Osteocyte (in vitro differentiated cells): ENCODE results near the gene CREB3L2. TPM values are rescaled to one million over a fixed set of nuclear protein-coding genes. Genes with fewer than 3 reads are reported as not detected.
A peak's percentile ranks its signal among the peaks of the same experiment; 100 is the strongest.

Experiments used
- DNase-seq: peaks from one replicate; pipeline ENCODE4 v3.0.0; 2021; ENCODE audit warnings: mixed read lengths; ENCODE audit not compliant: unreplicated experiment; ENCODE audit errors: extremely low spot score
- H3K27ac Mint-ChIP-seq: one replicate; pipeline ENCODE4 v1.8.0; 2021; ENCODE audit warnings: mild to moderate bottlenecking, mixed read lengths; ENCODE audit not compliant: unreplicated experiment
- H3K27me3 Mint-ChIP-seq: one replicate; pipeline ENCODE4 v1.8.0; 2021; ENCODE audit warnings: mixed read lengths; ENCODE audit not compliant: unreplicated experiment
- H3K36me3 Mint-ChIP-seq: one replicate; pipeline ENCODE4 v1.8.0; 2021; ENCODE audit warnings: mixed read lengths; ENCODE audit not compliant: unreplicated experiment
- H3K4me1 Mint-ChIP-seq: one replicate; pipeline ENCODE4 v1.8.0; 2021; ENCODE audit warnings: mixed read lengths; ENCODE audit not compliant: unreplicated experiment
- H3K4me3 Mint-ChIP-seq: one replicate; pipeline ENCODE4 v1.8.0; 2021; ENCODE audit warnings: mild to moderate bottlenecking, moderate library complexity, mixed read lengths; ENCODE audit not compliant: unreplicated experiment
- H3K9me3 Mint-ChIP-seq: one replicate; pipeline ENCODE4 v1.8.0; 2021; ENCODE audit warnings: mixed read lengths; ENCODE audit not compliant: unreplicated experiment
- total RNA-seq: library from RNA; stranded (reverse); gene quantifications from 2 replicates; pipeline ENCODE4 v1.2.1, GENCODE V29; 2021
- TF ChIP-seq, protein P1 (sequence below): fragments of 200-600 bp; sonication (generic); IDR thresholded peaks from 2 replicates; pipeline ENCODE4 v1.5.0; 2021; ENCODE audit warnings: antibody characterized with exemption, mild to moderate bottlenecking, moderate library complexity

CREB3L2 gene
- total RNA-seq, 1 donor from 2014 or later, result 144 TPM

DNA sequence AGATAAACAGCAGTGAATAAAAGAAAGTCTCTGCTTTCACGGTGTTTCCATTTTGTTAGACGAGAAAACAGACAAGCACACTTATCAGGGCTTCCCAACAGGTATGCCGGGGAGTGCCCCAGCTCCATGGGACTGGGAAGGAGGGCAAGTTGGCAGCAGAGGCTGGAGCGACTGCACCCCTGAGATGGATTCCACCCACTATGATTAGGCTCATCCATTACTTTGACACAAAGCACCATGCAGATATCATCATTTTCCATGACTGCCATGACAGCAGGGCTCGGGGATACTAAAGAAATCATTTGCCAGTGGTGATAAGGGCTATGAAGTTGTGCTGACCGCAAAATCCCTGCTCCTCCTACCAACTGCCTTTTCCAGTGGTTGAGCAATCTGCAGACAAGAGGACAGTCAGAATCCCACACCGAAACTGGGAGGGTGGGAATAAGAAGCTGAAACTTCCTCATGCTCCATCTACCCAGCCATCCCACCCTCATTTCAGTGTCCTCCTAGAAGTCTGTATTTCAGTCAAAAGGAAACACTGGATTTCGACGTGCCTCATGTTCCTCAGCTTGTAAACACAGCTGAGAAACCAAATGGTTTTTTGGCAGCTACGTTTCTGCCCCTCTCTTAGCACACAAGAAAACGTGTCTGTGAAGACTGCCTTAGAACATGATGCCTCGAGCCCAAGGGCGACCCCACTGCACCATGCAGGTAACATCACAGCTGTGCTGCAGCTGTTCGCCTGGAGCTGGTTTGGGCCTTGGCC is 15.5 kb downstream of the CREB3L2 start:
- no peak for DNase-seq
- Mint-ChIP-seq H3K4me1 (peaks cover 22% of the 10 kb centered on the region), H3K4me3 (no peak overlapping the region), H3K36me3 (peaks cover 16% of the 10 kb centered on the region), H3K27me3 (no peaks in the 10 kb centered on the region), H3K9me3 (peaks cover 4% of the 10 kb centered on the region), H3K27ac (peak overlapping the region; percentile 74)
- TF ChIP-seq, protein P1, sequence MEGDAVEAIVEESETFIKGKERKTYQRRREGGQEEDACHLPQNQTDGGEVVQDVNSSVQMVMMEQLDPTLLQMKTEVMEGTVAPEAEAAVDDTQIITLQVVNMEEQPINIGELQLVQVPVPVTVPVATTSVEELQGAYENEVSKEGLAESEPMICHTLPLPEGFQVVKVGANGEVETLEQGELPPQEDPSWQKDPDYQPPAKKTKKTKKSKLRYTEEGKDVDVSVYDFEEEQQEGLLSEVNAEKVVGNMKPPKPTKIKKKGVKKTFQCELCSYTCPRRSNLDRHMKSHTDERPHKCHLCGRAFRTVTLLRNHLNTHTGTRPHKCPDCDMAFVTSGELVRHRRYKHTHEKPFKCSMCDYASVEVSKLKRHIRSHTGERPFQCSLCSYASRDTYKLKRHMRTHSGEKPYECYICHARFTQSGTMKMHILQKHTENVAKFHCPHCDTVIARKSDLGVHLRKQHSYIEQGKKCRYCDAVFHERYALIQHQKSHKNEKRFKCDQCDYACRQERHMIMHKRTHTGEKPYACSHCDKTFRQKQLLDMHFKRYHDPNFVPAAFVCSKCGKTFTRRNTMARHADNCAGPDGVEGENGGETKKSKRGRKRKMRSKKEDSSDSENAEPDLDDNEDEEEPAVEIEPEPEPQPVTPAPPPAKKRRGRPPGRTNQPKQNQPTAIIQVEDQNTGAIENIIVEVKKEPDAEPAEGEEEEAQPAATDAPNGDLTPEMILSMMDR, result no peak

DNA sequence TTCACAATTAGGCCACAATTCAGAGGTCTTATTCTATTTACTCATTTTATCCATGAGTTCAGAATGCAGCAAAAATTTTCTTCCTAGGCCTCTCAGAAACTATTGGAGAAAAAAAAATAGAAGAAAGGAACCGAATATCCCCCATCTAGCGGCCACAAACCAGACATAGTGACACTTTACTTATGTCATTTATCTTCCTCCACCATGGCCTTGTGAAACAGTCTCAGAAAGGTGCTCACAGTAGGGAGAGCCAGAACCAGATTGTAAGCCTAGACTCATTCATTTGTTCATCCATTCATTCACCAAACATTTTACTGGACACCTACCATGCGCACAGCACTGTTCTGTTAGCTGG is 16.0 kb downstream of the CREB3L2 start:
- TF ChIP-seq, protein P1, result no peak
- Mint-ChIP-seq H3K36me3 (peaks cover 16% of the 10 kb centered on the region), H3K27ac (peak overlapping the region; percentile 74), H3K4me3 (no peak overlapping the region), H3K4me1 (peaks cover 28% of the 10 kb centered on the region), H3K9me3 (peaks cover 4% of the 10 kb centered on the region), H3K27me3 (no peaks in the 10 kb centered on the region)
- no peak for DNase-seq

DNA sequence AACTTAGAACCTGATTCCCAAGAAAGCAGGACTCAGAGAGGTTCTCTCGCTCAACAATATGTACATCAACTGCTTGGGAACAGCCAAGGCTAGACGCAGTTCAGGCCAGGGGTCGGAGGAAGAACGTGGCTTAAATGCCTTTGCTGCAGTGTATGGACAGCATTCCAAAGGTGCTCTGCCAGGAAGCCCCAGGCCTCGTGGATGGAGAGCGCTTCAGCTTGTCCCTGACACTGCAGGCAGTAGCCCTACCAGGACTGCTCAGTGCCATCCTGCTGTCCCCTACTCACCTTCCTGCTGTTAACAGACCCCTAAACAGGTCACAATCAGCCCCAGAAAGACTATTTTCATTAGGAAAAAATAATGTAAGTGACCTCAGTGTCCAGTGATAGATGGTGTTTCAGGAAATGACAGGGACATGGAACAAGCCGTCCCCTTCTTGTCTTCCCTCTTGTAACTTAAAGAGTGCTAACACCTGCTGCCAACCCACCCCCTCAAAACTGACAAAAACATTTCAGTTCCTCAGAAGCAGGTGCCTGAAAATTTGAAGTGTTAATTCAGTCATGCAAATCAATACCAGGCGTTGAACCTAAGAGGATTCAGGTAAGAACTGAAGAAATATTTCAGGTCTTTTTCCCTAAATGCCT is 16.5 kb downstream of the CREB3L2 start:
- peaks cover 4% of the 10 kb centered on the region for H3K9me3 Mint-ChIP-seq
- peaks cover 33% of the 10 kb centered on the region for H3K4me1 Mint-ChIP-seq
- no peak overlapping the region for H3K4me3 Mint-ChIP-seq
- peak overlapping the region; percentile 84 for H3K27ac Mint-ChIP-seq
- TF ChIP-seq, protein P1, result no peak
- no peaks in the 10 kb centered on the region for H3K27me3 Mint-ChIP-seq
- peaks cover 16% of the 10 kb centered on the region for H3K36me3 Mint-ChIP-seq
- no peak for DNase-seq

DNA sequence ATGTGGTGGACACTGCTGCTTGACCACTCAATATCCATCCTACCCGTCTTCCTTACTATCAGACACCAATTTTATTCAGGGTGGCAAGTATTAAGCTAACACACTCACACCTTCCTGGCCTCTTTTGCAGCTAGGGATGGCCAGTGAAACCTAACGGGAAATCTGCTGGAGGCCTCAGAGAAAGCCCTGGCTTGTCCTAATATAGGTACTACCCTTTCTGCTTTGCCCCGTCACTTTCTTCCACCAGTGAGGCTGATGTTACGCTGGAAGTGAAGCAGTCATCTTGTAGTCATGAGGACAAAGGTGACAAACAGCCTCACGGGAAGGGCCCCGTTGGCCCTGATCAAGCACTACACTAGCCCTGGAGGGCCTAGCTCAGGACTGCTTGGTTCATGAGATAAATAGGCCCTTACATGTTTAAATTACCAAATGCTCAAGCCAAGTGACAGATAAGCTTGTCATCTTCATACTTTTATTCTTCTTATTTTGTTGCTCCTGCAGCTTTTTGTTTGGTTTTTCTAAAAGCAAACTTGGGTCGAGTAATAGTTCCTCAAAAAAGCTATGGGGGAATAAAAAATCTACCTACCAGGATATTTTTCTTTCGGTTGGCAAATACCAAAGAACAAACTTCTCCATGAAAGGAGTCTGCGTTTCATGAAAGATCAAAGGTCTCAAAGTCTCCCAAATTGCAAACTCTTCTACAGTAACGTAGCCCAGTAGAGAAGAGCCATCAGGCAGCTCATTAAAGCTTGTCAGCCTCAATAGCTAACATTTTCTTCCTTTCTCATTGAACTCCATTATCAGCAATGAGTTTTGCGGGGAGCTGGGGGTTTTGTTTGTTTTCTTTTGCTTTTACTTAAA is 17.5 kb downstream of the CREB3L2 start:
- Mint-ChIP-seq H3K9me3 (peaks cover 4% of the 10 kb centered on the region), H3K4me1 (peaks cover 42% of the 10 kb centered on the region), H3K4me3 (no peak overlapping the region), H3K27me3 (no peaks in the 10 kb centered on the region), H3K36me3 (peaks cover 16% of the 10 kb centered on the region), H3K27ac (peak overlapping the region; percentile 84)
- DNase-seq, result no peak
- TF ChIP-seq, protein P1, result no peak
